Endothelial cell of umbilical vein (primary cell): ENCODE results near the gene MAP3K14. TPM values are rescaled to one million over a fixed set of nuclear protein-coding genes. Genes with fewer than 3 reads are reported as not detected.

Source experiments
- BruUV-seq: library from RNA; stranded (reverse); fragments of 400-500 nt; replicated peaks from 2 replicates; lab custom pipeline; 2021; lab: Mats Ljungman, UMichigan
- CTCF ChIA-PET: fragments of 300-600, 350-600 bp; sonication (Branson Sonifier 250); formaldehyde crosslinking; loops from one replicate; lab custom pipeline; 2021; ENCODE audit warnings: antibody characterized with exemption, inconsistent platforms; lab: Charles Lee
- POLR2A ChIA-PET: fragments of 300-600, 350-600 bp; sonication (Branson Sonifier 250); formaldehyde crosslinking; loops from one replicate; lab custom pipeline; 2021; ENCODE audit warnings: antibody characterized with exemption, inconsistent platforms; lab: Charles Lee
- DNase-seq: peaks from one replicate; pipeline ENCODE4 v3.0.0-alpha.2; 2011; ENCODE audit warnings: low read depth, low spot score
- FAIRE-seq: peaks from 2 replicates; lab custom pipeline; 2011; peaks lifted over from hg19 to GRCh38; lab: Jason Lieb, UNC
- H2AFZ ChIP-seq: 2 replicates; pipeline ENCODE4 v1.6.0; 2012; ENCODE audit warnings: low read depth, low read length, control low read depth, inconsistent platforms
- H3K27ac ChIP-seq: 2 replicates; pipeline ENCODE4 v1.5.1; 2011; ENCODE audit warnings: low read depth, mild to moderate bottlenecking, control low read depth, low read length, moderate library complexity; ENCODE audit not compliant: insufficient read depth
- H3K27me3 ChIP-seq, 2 experiments: 2 replicates each; pipeline versions ENCODE4 v1.6.0 to v1.6.1; 2011; ENCODE audit warnings: low read length in 2 of 2, mixed read lengths in 1 of 2; ENCODE audit not compliant: control insufficient read depth in 2 of 2, insufficient read depth in 2 of 2
- H3K36me3 ChIP-seq, 2 experiments: 2 replicates in 1 of 2; 3 replicates in 1 of 2; pipeline ENCODE4 v1.5.1; 2011; ENCODE audit warnings: low read length in 2 of 2, mild to moderate bottlenecking in 1 of 2, moderate library complexity in 1 of 2; ENCODE audit not compliant: control insufficient read depth in 2 of 2, insufficient read depth in 2 of 2; ENCODE audit errors: extremely low read depth in 1 of 2
- H3K4me1 ChIP-seq: 3 replicates; pipeline ENCODE4 v1.5.1; 2011; ENCODE audit warnings: mild to moderate bottlenecking, low read length; ENCODE audit not compliant: control insufficient read depth, insufficient read depth; ENCODE audit errors: extremely low read depth
- H3K4me2 ChIP-seq: 2 replicates; pipeline ENCODE4 v1.6.1; 2011; ENCODE audit warnings: low read length, control low read depth, mixed read lengths; ENCODE audit not compliant: insufficient read depth
- H3K4me3 ChIP-seq, 3 experiments: fragments of 200-600 bp in 1 of 3; sonication (generic), shearing (Covaris generic) in 1 of 3; replicated peaks in 1 of 3; 2 replicates each; pipeline ENCODE4 v1.5.1; 2011 to 2016; ENCODE audit warnings: control low read depth in 3 of 3, low read length in 3 of 3, mild to moderate bottlenecking in 2 of 3, inconsistent platforms in 1 of 3, low read depth in 1 of 3, moderate library complexity in 1 of 3; ENCODE audit not compliant: insufficient read depth in 1 of 3
- H3K79me2 ChIP-seq: 2 replicates; pipeline ENCODE4 v1.6.0; 2012; ENCODE audit warnings: low read length, inconsistent platforms; ENCODE audit not compliant: control insufficient read depth, insufficient read depth
- H3K9ac ChIP-seq: replicated peaks from 2 replicates; pipeline ENCODE3; 2011; ENCODE audit warnings: low read length, control low read depth; ENCODE audit not compliant: insufficient read depth; ENCODE audit errors: extremely low read depth
- H3K9me1 ChIP-seq: replicated peaks from 3 replicates; pipeline ENCODE4 v1.6.0; 2011; ENCODE audit warnings: mild to moderate bottlenecking, low read length; ENCODE audit not compliant: control insufficient read depth, insufficient read depth; ENCODE audit errors: extremely low read depth
- H3K9me3 ChIP-seq: replicated peaks from 2 replicates; pipeline ENCODE4 v1.5.1; 2012; ENCODE audit warnings: low read length, inconsistent platforms; ENCODE audit not compliant: control insufficient read depth, insufficient read depth
- H4K20me1 ChIP-seq: replicated peaks from 2 replicates; pipeline ENCODE3; 2011; ENCODE audit warnings: mild to moderate bottlenecking, low read length; ENCODE audit not compliant: control insufficient read depth, insufficient read depth; ENCODE audit errors: extremely low read depth
- EZH2 ChIP-seq: IDR thresholded peaks from 2 replicates; pipeline ENCODE4 v1.6.1; 2012; ENCODE audit warnings: borderline replicate concordance, low read depth, mild to moderate bottlenecking, moderate library complexity, low read length, inconsistent platforms; ENCODE audit not compliant: severe bottlenecking
- FOS ChIP-seq: IDR thresholded peaks from 2 replicates; pipeline ENCODE4 v1.6.1; 2011; ENCODE audit warnings: mild to moderate bottlenecking, low read length, moderate library complexity, borderline replicate concordance; ENCODE audit not compliant: insufficient read depth
- GATA2 ChIP-seq: IDR thresholded peaks from 2 replicates; pipeline ENCODE4 v1.7.0; 2011; ENCODE audit warnings: low read depth, mild to moderate bottlenecking, moderate library complexity, mixed read lengths, low read length; ENCODE audit not compliant: insufficient read length, insufficient read depth
- JUN ChIP-seq: IDR thresholded peaks from 2 replicates; pipeline ENCODE4 v1.6.1; 2011; ENCODE audit warnings: borderline replicate concordance, low read depth; ENCODE audit not compliant: insufficient read length, insufficient read depth
- MYC ChIP-seq: IDR thresholded peaks from one replicate; pipeline ENCODE4 v1.6.1; 2011; ENCODE audit warnings: mild to moderate bottlenecking, low read depth, low read length
- POLR2A ChIP-seq: IDR thresholded peaks from 2 replicates; pipeline ENCODE4 v1.6.1; 2012; ENCODE audit warnings: low read depth, mild to moderate bottlenecking, control low read depth, low read length
- POLR2AphosphoS5 ChIP-seq: IDR thresholded peaks from 2 replicates; pipeline ENCODE4 v1.6.1; 2012; ENCODE audit warnings: low read depth, mild to moderate bottlenecking, control low read depth, low read length, moderate library complexity; ENCODE audit not compliant: insufficient read depth
- dilution Hi-C: fragments of 300-500 bp; cut with MboI; formaldehyde crosslinking; loops from one replicate; pipeline ENCODE4 v1.15.0; 2019; ENCODE audit warnings: low sequenced_read_pairs; ENCODE audit not compliant: extremely low pct_ligation_motif_present
- intact Hi-C: fragments of 100-400 bp; cut with micrococcal nuclease; formaldehyde crosslinking; loops from one replicate; pipeline ENCODE4 v1.10.0; 2022
- polyA plus RNA-seq, 4 experiments: library from polyadenylated mRNA; depleted of rRNA in 3 of 4; stranded (reverse) in 3 of 4; unstranded in 1 of 4; fragments of >200 nt; gene quantifications; 2 replicates each; pipeline versions ENCODE4 v1.2.1 to v1.2.3, GENCODE V29; 2011 to 2012; ENCODE audit warnings: missing spikeins in 1 of 4
- total RNA-seq: library from RNA; stranded (reverse); gene quantifications from 2 replicates; pipeline ENCODE4 v1.2.3, GENCODE V29; 2021
- TF ChIP-seq, protein P1 (sequence below), 2 donors: IDR thresholded peaks; 1 replicate in 1 of 2; 2 replicates in 1 of 2; pipeline ENCODE4 v1.5.1; 2011; ENCODE audit warnings: low read length in 2 of 2, mild to moderate bottlenecking in 2 of 2, moderate library complexity in 2 of 2, control low read depth in 1 of 2, inconsistent platforms in 1 of 2, low read depth in 1 of 2; ENCODE audit not compliant: insufficient read depth in 1 of 2; ENCODE audit errors: extremely low read depth in 1 of 2
- TF ChIP-seq, protein P2 (sequence below): IDR thresholded peaks from 2 replicates; pipeline ENCODE4 v1.6.1; 2011; ENCODE audit not compliant: insufficient read depth, insufficient read length

MAP3K14 gene
- total and polyA plus RNA-seq, 2 donors (not counting 3 experiments of a cell fraction or from before 2014, with no cell fraction given), result 5.4 to 9.8 TPM

DNA sequence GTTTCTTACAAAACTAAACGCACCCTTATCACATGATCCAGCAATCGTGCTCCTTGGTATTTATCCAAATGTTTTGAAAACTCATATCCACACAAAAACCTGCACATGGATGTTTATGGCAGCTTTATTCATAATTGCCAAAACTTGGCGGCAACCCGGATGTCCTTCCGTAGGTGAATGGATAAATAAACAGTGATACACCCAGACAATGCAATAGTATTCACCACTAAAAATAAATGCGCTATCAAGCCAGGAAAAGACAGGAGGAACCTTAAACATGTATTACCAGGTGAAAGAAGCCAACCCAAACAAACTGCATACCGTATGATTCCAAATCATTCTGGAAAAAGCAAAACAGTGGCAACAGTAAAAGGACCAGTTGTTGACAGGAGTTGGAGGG, 64.9 kb downstream of the MAP3K14 start:
- Histone ChIP-seq H3K27me3 (no peaks in the 10 kb centered on the region), H3K4me3 (no peak overlapping the region), H3K9me1 (no peaks in the 10 kb centered on the region), H3K9me3 (no peaks in the 10 kb centered on the region), H3K36me3 (no peaks in the 10 kb centered on the region), H4K20me1 (no peaks in the 10 kb centered on the region), H2AFZ (peak overlapping the region; percentile 4), H3K4me1 (peaks cover 1% of the 10 kb centered on the region), H3K9ac (no peak overlapping the region), H3K27ac (no peak overlapping the region), H3K4me2 (no peak overlapping the region), H3K79me2 (no peaks in the 10 kb centered on the region)
- BruUV-seq, result no TSS peak
- intact Hi-C loops, result no loop called here
- dilution Hi-C loops, result no loop called here
- ChIA-PET CTCF (interaction anchor here (1.1 to 1.5 kb wide), 3 partner anchors 9 to 103 kb away, joined by 3 to 4 read pairs (median 3); no protein-coding TSS in a partner anchor), POLR2A (no interaction called here)
- FAIRE-seq (no peak), DNase-seq (peak; percentile 11)
- no peak for TF ChIP-seq GATA2
- no peak for TF ChIP-seq POLR2AphosphoS5
- no peak for TF ChIP-seq JUN
- TF ChIP-seq, protein P1, sequence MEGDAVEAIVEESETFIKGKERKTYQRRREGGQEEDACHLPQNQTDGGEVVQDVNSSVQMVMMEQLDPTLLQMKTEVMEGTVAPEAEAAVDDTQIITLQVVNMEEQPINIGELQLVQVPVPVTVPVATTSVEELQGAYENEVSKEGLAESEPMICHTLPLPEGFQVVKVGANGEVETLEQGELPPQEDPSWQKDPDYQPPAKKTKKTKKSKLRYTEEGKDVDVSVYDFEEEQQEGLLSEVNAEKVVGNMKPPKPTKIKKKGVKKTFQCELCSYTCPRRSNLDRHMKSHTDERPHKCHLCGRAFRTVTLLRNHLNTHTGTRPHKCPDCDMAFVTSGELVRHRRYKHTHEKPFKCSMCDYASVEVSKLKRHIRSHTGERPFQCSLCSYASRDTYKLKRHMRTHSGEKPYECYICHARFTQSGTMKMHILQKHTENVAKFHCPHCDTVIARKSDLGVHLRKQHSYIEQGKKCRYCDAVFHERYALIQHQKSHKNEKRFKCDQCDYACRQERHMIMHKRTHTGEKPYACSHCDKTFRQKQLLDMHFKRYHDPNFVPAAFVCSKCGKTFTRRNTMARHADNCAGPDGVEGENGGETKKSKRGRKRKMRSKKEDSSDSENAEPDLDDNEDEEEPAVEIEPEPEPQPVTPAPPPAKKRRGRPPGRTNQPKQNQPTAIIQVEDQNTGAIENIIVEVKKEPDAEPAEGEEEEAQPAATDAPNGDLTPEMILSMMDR (IDR thresholded peaks at IDR 0.05; ENCODE audit: extremely low read depth in 1 of 2, insufficient read depth in 1 of 2, low read depth in 1 of 2, low read length in 2 of 2), result no peak
- no peak for TF ChIP-seq FOS
- TF ChIP-seq MYC, result no peak
- TF ChIP-seq, protein P2, sequence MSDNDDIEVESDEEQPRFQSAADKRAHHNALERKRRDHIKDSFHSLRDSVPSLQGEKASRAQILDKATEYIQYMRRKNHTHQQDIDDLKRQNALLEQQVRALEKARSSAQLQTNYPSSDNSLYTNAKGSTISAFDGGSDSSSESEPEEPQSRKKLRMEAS, result no peak
- TF ChIP-seq POLR2A, result no peak
- no peak for TF ChIP-seq EZH2
